HG02870 (cell line): ENCODE data around the gene PLCXD1.
"Not testable (repeated sequence)": the region's sequence is repeated elsewhere in the genome, so short reads cannot be mapped to it uniquely, and the experiment has no call there.

Experiments
- ATAC-seq: cut with Tn5 transposase; IDR thresholded peaks from one replicate; pipeline ENCODE4 v1.9.1; 2021; ENCODE audit warnings: mild to moderate bottlenecking, moderate library complexity; ENCODE audit not compliant: unreplicated experiment

The PLCXD1 gene

DNA sequence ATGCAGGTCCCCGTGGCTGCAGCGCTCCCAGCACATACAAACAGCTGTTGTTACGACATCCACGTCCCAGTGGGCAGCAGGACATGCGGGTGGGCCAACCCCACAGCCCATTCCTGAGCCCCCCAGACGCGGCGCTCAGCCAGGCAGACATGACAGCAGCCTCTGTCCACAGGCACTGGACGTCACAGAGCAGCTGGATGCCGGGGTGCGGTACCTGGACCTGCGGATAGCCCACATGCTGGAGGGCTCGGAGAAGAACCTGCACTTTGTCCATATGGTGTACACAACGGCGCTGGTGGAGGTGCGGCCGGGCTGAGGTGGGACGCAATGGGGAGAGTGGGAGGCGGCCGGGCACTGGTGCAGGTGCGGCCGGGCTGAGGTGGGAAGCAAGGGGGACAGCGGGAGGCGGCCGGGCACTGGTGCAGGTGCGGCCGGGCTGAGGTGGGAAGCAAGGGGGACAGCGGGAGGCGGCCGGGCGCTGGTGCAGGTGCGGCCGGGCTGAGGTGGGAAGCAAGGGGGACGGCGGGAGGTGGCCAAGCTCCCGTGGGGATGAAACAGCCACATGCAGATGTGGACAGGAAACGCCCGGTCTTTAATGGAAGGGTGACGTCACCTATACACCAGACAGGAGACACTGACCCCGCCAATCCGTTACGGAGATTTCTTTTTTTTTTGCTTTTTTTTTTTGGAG, 9.4 kb downstream of the PLCXD1 start:
- no peak for ATAC-seq

GRCh38 chrX:291411-291901, 10.3 kb downstream of the PLCXD1 start:
- no peak for ATAC-seq

DNA sequence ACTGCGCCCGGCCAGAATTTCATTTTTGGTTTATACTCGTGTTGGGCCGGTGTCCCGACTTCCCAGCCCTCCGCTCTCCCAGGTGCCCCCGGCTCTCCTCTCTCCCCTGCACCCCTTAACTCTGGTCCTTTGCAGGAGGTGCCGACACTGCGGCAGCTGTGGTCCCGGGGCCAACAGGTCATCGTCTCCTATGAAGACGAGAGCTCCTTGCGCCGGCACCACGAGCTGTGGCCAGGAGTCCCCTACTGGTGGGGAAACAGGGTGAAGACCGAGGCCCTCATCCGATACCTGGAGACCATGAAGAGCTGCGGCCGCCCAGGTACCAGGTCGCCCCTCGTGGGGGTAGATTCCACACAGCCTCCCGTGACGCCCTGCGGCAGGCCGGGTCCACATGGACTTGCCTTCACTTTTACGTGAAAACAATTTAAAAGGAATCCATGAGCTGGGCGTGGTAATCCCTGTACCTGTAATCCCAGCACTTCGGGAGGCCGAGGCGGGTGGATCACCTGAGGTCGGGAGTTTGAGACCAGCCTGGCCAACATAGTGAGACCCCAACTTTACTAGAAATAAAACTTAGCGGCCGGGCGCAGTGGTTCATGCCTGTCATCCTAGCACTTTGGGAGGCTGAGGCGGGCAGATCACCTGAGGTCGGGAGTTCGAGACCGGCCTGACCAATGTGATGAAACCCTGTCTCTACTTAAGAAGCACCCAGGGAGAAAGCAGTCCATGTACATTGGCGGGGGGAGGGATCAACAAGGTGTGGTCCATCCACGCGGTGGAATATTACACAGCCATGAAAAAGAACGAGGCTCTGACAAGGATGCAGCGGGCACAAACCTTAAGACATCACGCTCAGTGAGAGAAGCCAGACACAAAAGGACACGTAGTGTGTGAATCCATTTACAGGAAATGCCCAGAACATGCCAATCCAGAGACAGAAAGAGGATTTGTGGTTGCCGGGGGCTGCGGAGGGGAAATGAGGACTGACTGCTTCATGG, 12.0 kb downstream of the PLCXD1 start:
- no peak for ATAC-seq

DNA sequence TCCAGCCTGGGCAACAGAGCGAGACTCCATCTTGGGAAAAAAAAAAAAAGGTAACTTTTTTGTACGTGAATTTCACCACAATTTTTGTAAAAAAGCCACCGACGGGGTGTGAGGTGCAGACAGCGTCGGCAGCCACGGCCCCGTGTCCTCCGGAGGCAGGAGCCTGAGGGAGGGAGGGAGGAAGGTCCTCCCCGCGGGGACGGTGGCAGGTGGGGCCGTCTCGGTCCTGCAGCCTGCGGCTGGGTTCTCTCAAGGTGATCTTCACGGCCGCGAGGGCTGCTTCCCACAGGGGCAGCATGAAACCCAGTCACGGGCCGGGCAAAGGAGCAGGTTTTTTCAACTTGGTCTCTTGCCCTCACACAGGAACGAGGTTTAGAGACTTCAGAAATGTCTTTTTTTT, 14.0 kb downstream of the PLCXD1 start:
- no peak for ATAC-seq

- ATAC-seq = no peak
Measured at GRCh38 chrX:298993-299392, 17.8 kb downstream of the PLCXD1 start.

GRCh38 chrX:300334-300733, 19.2 kb downstream of the PLCXD1 start:
- ATAC-seq = no peak

DNA sequence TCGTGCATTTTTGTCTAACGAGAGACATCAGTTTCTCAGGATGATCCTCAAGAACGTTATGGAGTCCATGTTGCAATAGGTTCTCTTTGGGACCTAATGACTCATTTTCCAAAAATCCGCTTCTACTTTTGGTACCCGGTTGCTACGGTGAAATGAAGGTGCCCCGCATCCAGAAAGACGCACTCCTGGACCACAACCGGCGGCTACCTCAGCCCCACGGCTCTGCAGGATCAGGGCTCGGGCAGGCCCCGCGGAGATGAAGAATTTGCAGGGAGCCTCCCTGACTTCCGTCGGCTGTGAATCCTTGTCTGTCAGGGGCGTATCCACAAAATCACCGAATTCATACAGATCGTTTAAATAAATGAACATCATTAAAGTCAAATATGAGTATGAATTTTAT, 21.8 kb downstream of the PLCXD1 start:
- no peak for ATAC-seq

GRCh38 chrX:305781-306613, 24.8 kb downstream of the PLCXD1 start:
- ATAC-seq = not testable (repeated sequence)

- ATAC-seq = not testable (repeated sequence)
Measured at GRCh38 chrX:306614-307251, 25.6 kb downstream of the PLCXD1 start.

DNA sequence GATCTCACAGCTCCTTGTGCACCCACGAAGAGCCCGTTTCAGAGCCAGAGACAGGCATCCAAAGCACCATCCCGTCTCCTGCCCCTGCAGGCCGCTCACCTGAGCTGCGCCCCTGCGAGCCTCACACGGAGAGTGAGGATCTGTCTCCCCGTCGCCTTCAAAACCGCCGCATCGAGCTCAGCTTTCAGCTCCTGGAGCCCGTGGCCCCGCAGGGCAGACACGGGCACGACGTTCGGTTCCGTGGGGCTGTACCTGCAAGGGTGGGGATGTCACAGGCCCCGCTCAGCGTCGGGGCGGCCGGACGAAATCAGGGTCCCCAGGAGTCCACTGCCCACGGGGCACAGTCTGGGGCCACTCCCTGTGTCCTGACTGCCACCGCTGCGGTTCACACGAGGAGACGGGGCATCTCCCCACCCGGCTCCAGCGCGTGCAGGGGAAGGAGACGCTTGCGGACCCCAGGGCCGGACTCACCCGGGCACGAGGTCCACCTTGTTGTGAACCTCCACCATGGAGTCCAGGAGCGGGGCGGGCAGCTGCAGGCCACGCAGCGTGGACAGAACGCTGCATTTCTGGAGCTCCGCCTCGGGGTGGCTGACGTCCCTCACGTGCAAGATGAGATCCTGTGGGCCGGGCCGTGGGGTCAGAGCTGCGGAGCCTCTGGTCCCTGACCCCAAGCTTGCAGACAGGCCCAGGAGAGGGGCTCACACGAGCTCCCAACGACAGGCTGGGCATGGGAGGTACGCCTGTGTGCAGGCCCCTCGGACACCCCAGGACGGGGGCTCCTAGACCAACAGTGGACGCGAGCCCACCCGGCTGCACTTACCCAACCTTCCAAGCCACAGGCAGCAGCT, 26.3 kb downstream of the PLCXD1 start:
- ATAC-seq = no peak

DNA sequence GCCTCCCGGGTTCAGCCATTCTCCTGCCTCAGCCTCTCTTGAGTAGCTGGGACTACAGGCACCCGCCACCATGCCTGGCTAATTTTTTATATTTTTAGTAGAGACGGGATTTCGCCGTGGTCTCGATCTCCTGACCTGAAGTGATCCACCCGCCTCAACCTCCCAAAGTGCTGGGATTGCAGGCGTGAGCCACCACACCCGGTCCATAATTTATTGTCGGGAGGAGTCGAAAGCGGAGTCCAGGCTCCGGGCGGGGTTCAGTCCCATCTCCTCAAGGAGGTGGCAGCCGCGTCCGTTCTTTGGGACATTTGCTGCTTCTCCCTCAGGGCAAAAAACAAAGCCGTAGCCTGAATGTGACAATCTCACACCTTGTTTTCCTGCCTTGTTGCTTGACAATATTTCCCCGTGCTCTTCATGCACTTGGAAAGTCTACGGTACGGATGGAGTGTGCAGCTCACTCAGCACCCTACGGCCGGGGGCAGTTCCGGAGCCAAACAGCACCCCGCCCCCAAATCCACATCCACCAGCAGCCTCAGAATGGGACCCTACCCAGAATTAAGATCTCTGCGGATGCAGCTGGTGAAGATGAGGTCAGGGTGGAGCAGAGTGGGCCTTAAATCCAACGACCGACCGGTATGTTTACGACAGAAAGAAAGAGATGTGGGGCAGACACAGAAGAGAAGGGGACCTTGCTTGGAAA, 27.8 kb downstream of the PLCXD1 start:
- ATAC-seq = no peak

DNA sequence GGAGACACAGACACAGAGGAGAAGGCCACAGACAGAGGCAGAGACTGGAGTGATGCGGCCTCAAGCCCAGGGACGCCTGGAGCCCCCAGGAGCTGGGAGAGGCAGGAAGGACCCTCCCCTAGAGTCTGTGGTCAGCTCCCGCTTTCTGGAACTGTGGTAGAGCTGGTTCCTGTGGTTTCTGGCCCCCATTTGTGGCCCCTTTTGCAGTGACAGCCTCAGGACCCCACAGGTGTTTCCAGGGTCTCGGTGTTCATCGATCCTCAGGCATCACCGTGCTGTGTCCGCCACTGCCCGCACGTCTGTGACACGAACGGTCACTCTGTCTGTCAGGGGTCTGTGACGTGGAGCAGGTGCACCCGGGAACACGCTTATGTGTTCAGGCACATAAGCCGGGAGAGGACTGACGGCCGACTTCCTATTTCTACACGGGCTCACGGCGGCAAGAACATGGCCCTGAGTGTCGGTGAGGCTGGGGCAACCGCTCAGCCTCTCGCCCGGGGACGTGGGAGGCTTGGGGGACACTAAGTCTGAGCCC, 29.5 kb downstream of the PLCXD1 start:
- ATAC-seq = no peak

DNA sequence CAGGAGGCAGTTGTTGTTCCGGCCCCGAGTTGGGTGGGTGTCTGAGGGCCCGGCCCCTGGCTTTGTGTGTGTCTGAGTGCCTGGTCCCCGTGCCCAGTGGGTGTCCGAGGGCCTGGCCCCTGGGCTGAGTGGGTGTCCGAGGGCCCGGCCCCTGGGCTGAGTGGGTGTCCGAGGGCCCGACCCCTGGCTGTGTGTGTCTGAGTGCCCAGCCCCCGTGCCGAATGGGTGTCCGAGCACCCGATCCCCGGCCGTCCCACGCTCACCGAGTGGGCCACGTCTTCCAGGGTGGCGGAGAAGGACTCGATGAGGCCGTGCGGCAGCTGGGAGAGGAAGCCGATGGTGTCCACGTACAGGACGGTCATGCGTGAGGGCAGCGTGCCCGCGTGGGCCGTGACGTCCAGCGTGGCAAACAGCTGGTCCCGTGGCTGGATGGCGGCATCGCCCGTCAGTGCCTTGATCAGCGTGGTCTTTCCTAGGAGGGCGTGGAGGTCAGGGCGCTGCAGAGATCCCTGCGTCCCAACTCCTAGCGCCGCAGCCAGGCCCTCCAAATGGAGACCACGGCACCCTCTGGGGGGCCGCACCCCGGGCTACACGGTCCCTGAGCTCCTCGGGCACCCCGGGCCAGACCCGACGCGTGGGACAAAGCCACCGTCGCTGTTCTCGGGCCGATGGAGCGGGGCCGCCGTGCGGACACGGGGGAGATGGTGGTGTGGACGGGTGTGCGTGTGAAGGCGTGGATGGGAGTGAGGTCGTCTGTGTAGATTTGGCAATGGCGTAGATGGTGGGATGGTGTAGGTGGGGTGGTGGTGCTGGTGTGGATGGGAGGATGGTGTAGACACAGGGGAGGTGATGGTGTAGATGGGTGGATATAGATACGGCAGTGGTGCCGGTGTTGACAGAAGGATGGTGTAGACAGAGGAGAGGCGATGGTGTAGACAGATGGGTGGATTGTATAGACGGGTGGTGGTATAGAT, 30.3 kb downstream of the PLCXD1 start:
- no peak for ATAC-seq

GRCh38 chrX:312621-313331, 31.6 kb downstream of the PLCXD1 start:
- no peak for ATAC-seq

- no peak for ATAC-seq
Measured at GRCh38 chrX:313546-313945, 32.4 kb downstream of the PLCXD1 start.

GRCh38 chrX:314049-314448, 32.9 kb downstream of the PLCXD1 start:
- no peak for ATAC-seq
